Breast epithelium (tissue), 4 donors: ENCODE results near the gene PDCL3. TPM values are rescaled to one million over a fixed set of nuclear protein-coding genes. Genes with fewer than 3 reads are reported as not detected.

Source experiments
- DNase-seq, 2 donors: peaks; one replicate each; pipeline ENCODE4 v3.0.0-alpha.2; 2019; ENCODE audit warnings: low spot score in 2 of 2
- H3K27ac ChIP-seq, 2 donors: fragments of 200-600 bp; sonication (generic) in 1 of 2; one replicate each; pipeline ENCODE4 v1.5.1; 2016 to 2019; ENCODE audit warnings: mild to moderate bottlenecking in 1 of 2
- H3K27me3 ChIP-seq, 2 donors: fragments of 200-600 bp; sonication (generic) in 1 of 2; one replicate each; pipeline versions ENCODE4 v1.5.1 to v1.6.0; 2017 to 2019; ENCODE audit warnings: control low read depth in 1 of 2, mild to moderate bottlenecking in 1 of 2
- H3K36me3 ChIP-seq: fragments of 200-600 bp; one replicate; pipeline ENCODE4 v1.5.1; 2019
- H3K4me1 ChIP-seq, 2 donors: fragments of 200-600 bp; sonication (generic); one replicate each; pipeline ENCODE4 v1.5.1; 2016 to 2019; ENCODE audit warnings: control low read depth in 1 of 2
- H3K4me3 ChIP-seq, 3 donors: fragments of 200-600 bp; sonication (generic); 1 replicate in 2 of 3; 2 replicates in 1 of 3; pipeline ENCODE4 v1.5.1; 2016 to 2019; ENCODE audit warnings: mild to moderate bottlenecking in 3 of 3, moderate library complexity in 2 of 3
- H3K9me3 ChIP-seq, 2 donors: fragments of 200-600 bp; sonication (generic) in 1 of 2; one replicate each; pipeline ENCODE4 v1.5.1; 2016 to 2019; ENCODE audit warnings: control low read depth in 1 of 2
- CTCF ChIP-seq, 3 donors: fragments of 450-650 bp; IDR thresholded peaks; one replicate each; pipeline ENCODE4 v1.5.1; 2016 to 2017; ENCODE audit warnings: antibody characterized with exemption in 3 of 3, mild to moderate bottlenecking in 3 of 3, moderate library complexity in 3 of 3
- POLR2A ChIP-seq: fragments of 450-650 bp; IDR thresholded peaks from one replicate; pipeline ENCODE4 v1.6.1; 2016; ENCODE audit warnings: antibody characterized with exemption, mild to moderate bottlenecking, moderate library complexity
- POLR2AphosphoS5 ChIP-seq, 3 donors: sonication (generic); formaldehyde crosslinking; IDR thresholded peaks; one replicate each; pipeline ENCODE4 v1.6.1; 2017; ENCODE audit warnings: antibody characterized with exemption in 3 of 3
- intact Hi-C: fragments of 100-400 bp; cut with DNase I; formaldehyde crosslinking; loops from one replicate; pipeline ENCODE4 v1.15.1; 2023; ENCODE audit warnings: low total_unique reads
- total RNA-seq, 3 donors: library from RNA; depleted of rRNA; stranded (reverse); fragments of >200 nt; gene quantifications; one replicate each; pipeline ENCODE4 v1.1.0, GENCODE V29; 2016

PDCL3 gene
- total RNA-seq, 3 donors from 2014 or later: 11.3 to 17.7 (median 14.4) TPM

GRCh38 chr2:100615886-100616285 is 53.1 kb downstream of the PDCL3 start:
- Histone ChIP-seq H3K4me3 (no peak overlapping the region), H3K9me3 (no peaks in the 10 kb centered on the region), H3K27me3 (no peaks in the 10 kb centered on the region), H3K27ac (no peak overlapping the region), H3K36me3 (no peaks in the 10 kb centered on the region), H3K4me1 (no peaks in the 10 kb centered on the region)
- no peak for DNase-seq
- TF ChIP-seq POLR2AphosphoS5 (IDR thresholded peaks at IDR 0.05): no peak
- no peak for TF ChIP-seq CTCF (IDR thresholded peaks at IDR 0.05)
- TF ChIP-seq POLR2A: no peak
- intact Hi-C loops: loop anchor here (10.0 kb wide), 1 partner anchor 359 kb away; no protein-coding TSS in a partner anchor

- no peak for DNase-seq
- H3K27me3 ChIP-seq: no peaks in the 10 kb centered on the region
- intact Hi-C loops: loop anchor here (10.0 kb wide), 1 partner anchor 358 kb away; no protein-coding TSS in a partner anchor
- TF ChIP-seq POLR2AphosphoS5 (IDR thresholded peaks at IDR 0.05) (no peak), POLR2A (no peak), CTCF (IDR thresholded peaks at IDR 0.05) (no peak)
- H3K27ac ChIP-seq: no peak overlapping the region
- H3K4me1 ChIP-seq: no peaks in the 10 kb centered on the region
- H3K36me3 ChIP-seq: no peaks in the 10 kb centered on the region
- H3K9me3 ChIP-seq: no peaks in the 10 kb centered on the region
- no peak overlapping the region for H3K4me3 ChIP-seq
Measured at GRCh38 chr2:100616841-100617390, 54.1 kb downstream of the PDCL3 start.

- Histone ChIP-seq H3K27ac (no peak overlapping the region), H3K4me1 (no peaks in the 10 kb centered on the region)
Measured at GRCh38 chr2:100619951-100620350, 57.2 kb downstream of the PDCL3 start.

GRCh38 chr2:100620481-100620880 is 57.7 kb downstream of the PDCL3 start:
- intact Hi-C loops: no loop called here
- no peak for DNase-seq
- TF ChIP-seq POLR2AphosphoS5 (IDR thresholded peaks at IDR 0.05) (no peak), CTCF (IDR thresholded peaks at IDR 0.05) (no peak), POLR2A (no peak)

More at GRCh38 chr2:100619951-100620350, 57.2 kb downstream of the PDCL3 start:
- no peak for TF ChIP-seq POLR2A
- TF ChIP-seq CTCF (IDR thresholded peaks at IDR 0.05): no peak
- TF ChIP-seq POLR2AphosphoS5 (IDR thresholded peaks at IDR 0.05): no peak
- Histone ChIP-seq H3K9me3 (no peaks in the 10 kb centered on the region), H3K27me3 (no peaks in the 10 kb centered on the region), H3K4me3 (no peak overlapping the region), H3K36me3 (no peaks in the 10 kb centered on the region)
- intact Hi-C loops: loop anchor here (10.0 kb wide), 1 partner anchor 355 kb away; no protein-coding TSS in a partner anchor
- no peak for DNase-seq

GRCh38 chr2:100621371-100621951 is 58.7 kb downstream of the PDCL3 start:
- H3K27ac ChIP-seq: no peak overlapping the region
- H3K27me3 ChIP-seq: no peaks in the 10 kb centered on the region
- intact Hi-C loops: no loop called here
- H3K4me3 ChIP-seq: no peak overlapping the region
- H3K9me3 ChIP-seq: no peaks in the 10 kb centered on the region
- no peak for DNase-seq
- H3K4me1 ChIP-seq: no peaks in the 10 kb centered on the region
- no peaks in the 10 kb centered on the region for H3K36me3 ChIP-seq
- no peak for TF ChIP-seq POLR2AphosphoS5 (IDR thresholded peaks at IDR 0.05)
- no peak for TF ChIP-seq CTCF (IDR thresholded peaks at IDR 0.05)
- TF ChIP-seq POLR2A: no peak

More at GRCh38 chr2:100620481-100620880, 57.7 kb downstream of the PDCL3 start:
- H3K36me3 ChIP-seq: no peaks in the 10 kb centered on the region
- no peak overlapping the region for H3K4me3 ChIP-seq
- H3K27me3 ChIP-seq: no peaks in the 10 kb centered on the region
- H3K9me3 ChIP-seq: no peaks in the 10 kb centered on the region
- H3K27ac ChIP-seq: no peak overlapping the region
- no peaks in the 10 kb centered on the region for H3K4me1 ChIP-seq
